ENCODE data around the gene CDH11. TPM values are rescaled to one million over a fixed set of nuclear protein-coding genes. Genes with fewer than 3 reads are reported as not detected.

CDH11 gene
- total and polyA plus RNA-seq, 2 donors (not counting 1 experiment from before 2014, with no cell fraction given): not detected

GRCh38 chr16:64926476-64926875 is 195.4 kb downstream of the CDH11 start:
- Histone ChIP-seq H3K4me1 (ENCODE audit: control insufficient read depth in 2 of 2, insufficient read depth in 2 of 2, low read length in 2 of 2) (no peaks in the 10 kb centered on the region), H3K9me3 (ENCODE audit: control extremely low read depth in 1 of 3, control insufficient read depth in 2 of 3, insufficient read depth in 1 of 3, low read length in 2 of 3) (peaks cover 0 to 3% (median 0%) of the 10 kb centered on the region in 3 donors), H3K4me3 (ENCODE audit: control extremely low read depth in 1 of 5, extremely low read depth in 1 of 5, insufficient read depth in 1 of 5, low read depth in 2 of 5, low read length in 4 of 5) (no peak overlapping the region), H2AFZ (ENCODE audit: insufficient read depth, low read depth, low read length, poor library complexity, severe bottlenecking) (no peak overlapping the region), H3K79me2 (ENCODE audit: control insufficient read depth, insufficient read depth, low read length) (no peaks in the 10 kb centered on the region), H3K27ac (ENCODE audit: low read length in 2 of 2) (no peak overlapping the region), H3K9ac (ENCODE audit: low read length) (no peak overlapping the region), H4K20me1 (ENCODE audit: control insufficient read depth, insufficient read depth, low read length, poor library complexity, severe bottlenecking) (no peaks in the 10 kb centered on the region), H3K4me2 (replicated peaks; ENCODE audit: low read depth, low read length, poor library complexity, severe bottlenecking) (no peak overlapping the region), H3K27me3 (replicated peaks in 1 of 4; ENCODE audit: control extremely low read depth in 1 of 4, control insufficient read depth in 3 of 4, insufficient read depth in 4 of 4, low read length in 3 of 4) (no peaks in the 10 kb centered on the region), H3K36me3 (replicated peaks in 1 of 2; ENCODE audit: control extremely low read depth in 1 of 2, control insufficient read depth in 1 of 2, extremely low read depth in 1 of 2, insufficient read depth in 2 of 2, low read length in 1 of 2) (no peaks in the 10 kb centered on the region)
- ATAC-seq (ENCODE audit: low read depth) (no peak), DNase-seq (no peak)
- no peaks in the 10 kb centered on the region for H3K4me1 Mint-ChIP-seq
- peaks cover 14% of the 10 kb centered on the region for H3K9me3 Mint-ChIP-seq (ENCODE audit: insufficient read depth)
- intact Hi-C loops (cut with micrococcal nuclease): no loop called here
- TF ChIP-seq EZH2 (IDR thresholded peaks at IDR 0.05; ENCODE audit: borderline replicate concordance, insufficient read depth, low read depth, low read length, poor library complexity, severe bottlenecking): no peak
- TF ChIP-seq, protein P1, sequence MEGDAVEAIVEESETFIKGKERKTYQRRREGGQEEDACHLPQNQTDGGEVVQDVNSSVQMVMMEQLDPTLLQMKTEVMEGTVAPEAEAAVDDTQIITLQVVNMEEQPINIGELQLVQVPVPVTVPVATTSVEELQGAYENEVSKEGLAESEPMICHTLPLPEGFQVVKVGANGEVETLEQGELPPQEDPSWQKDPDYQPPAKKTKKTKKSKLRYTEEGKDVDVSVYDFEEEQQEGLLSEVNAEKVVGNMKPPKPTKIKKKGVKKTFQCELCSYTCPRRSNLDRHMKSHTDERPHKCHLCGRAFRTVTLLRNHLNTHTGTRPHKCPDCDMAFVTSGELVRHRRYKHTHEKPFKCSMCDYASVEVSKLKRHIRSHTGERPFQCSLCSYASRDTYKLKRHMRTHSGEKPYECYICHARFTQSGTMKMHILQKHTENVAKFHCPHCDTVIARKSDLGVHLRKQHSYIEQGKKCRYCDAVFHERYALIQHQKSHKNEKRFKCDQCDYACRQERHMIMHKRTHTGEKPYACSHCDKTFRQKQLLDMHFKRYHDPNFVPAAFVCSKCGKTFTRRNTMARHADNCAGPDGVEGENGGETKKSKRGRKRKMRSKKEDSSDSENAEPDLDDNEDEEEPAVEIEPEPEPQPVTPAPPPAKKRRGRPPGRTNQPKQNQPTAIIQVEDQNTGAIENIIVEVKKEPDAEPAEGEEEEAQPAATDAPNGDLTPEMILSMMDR (IDR thresholded peaks at IDR 0.05): no peak
- CTCF ChIA-PET: no interaction called here
- no peak overlapping the region for H3K27ac Mint-ChIP-seq
- H3K4me3 Mint-ChIP-seq: no peak overlapping the region
- H3K27me3 Mint-ChIP-seq: no peaks in the 10 kb centered on the region
- POLR2A ChIA-PET: no interaction called here
- 86% methylated on average over 4 of the region's 4 CpGs for WGBS (ENCODE audit: insufficient coverage)

DNA sequence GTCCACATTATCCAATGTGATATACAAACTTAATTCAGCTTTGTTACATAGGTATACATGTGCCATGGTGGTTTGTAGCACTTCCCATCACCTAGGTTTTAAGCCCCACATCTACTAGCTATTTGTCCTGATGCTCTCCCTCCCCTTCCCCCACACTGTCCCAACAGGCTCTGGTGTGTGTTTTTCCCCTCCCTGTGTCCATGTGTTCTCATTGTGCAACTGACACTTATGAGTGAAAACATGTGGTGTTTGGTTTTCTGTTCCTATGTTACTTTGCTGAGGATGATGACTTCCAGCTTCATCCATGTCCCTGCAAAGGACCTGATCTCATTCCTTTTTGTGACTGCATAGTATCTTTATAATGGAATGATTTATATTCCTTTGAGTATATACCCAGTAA is 196.7 kb downstream of the CDH11 start:
- Histone ChIP-seq H2AFZ (ENCODE audit: insufficient read depth, low read depth, low read length, poor library complexity, severe bottlenecking) (no peak overlapping the region), H3K36me3 (replicated peaks in 1 of 2; ENCODE audit: control extremely low read depth in 1 of 2, control insufficient read depth in 1 of 2, extremely low read depth in 1 of 2, insufficient read depth in 2 of 2, low read length in 1 of 2) (no peaks in the 10 kb centered on the region), H3K27me3 (replicated peaks in 1 of 4; ENCODE audit: control extremely low read depth in 1 of 4, control insufficient read depth in 3 of 4, insufficient read depth in 4 of 4, low read length in 3 of 4) (no peaks in the 10 kb centered on the region), H3K79me2 (ENCODE audit: control insufficient read depth, insufficient read depth, low read length) (no peaks in the 10 kb centered on the region), H3K9me3 (ENCODE audit: control extremely low read depth in 1 of 3, control insufficient read depth in 2 of 3, insufficient read depth in 1 of 3, low read length in 2 of 3) (peaks cover 0 to 3% (median 0%) of the 10 kb centered on the region in 3 donors), H4K20me1 (ENCODE audit: control insufficient read depth, insufficient read depth, low read length, poor library complexity, severe bottlenecking) (no peaks in the 10 kb centered on the region), H3K4me1 (ENCODE audit: control insufficient read depth in 2 of 2, insufficient read depth in 2 of 2, low read length in 2 of 2) (no peaks in the 10 kb centered on the region), H3K9ac (ENCODE audit: low read length) (no peak overlapping the region), H3K27ac (ENCODE audit: low read length in 2 of 2) (no peak overlapping the region), H3K4me2 (replicated peaks; ENCODE audit: low read depth, low read length, poor library complexity, severe bottlenecking) (no peak overlapping the region), H3K4me3 (ENCODE audit: control extremely low read depth in 1 of 5, extremely low read depth in 1 of 5, insufficient read depth in 1 of 5, low read depth in 2 of 5, low read length in 4 of 5) (no peak overlapping the region)
- H3K9me3 Mint-ChIP-seq (ENCODE audit: insufficient read depth): peaks cover 13% of the 10 kb centered on the region
- H3K27me3 Mint-ChIP-seq: no peaks in the 10 kb centered on the region
- no peak overlapping the region for H3K27ac Mint-ChIP-seq
- DNase-seq: no peak
- ATAC-seq (ENCODE audit: low read depth): no peak
- POLR2A ChIA-PET: no interaction called here
- CTCF ChIA-PET: no interaction called here
- no peaks in the 10 kb centered on the region for H3K4me1 Mint-ChIP-seq
- H3K4me3 Mint-ChIP-seq: no peak overlapping the region
- intact Hi-C loops (cut with micrococcal nuclease): no loop called here
- no peak for TF ChIP-seq EZH2 (IDR thresholded peaks at IDR 0.05; ENCODE audit: borderline replicate concordance, insufficient read depth, low read depth, low read length, poor library complexity, severe bottlenecking)
- TF ChIP-seq, protein P1 (IDR thresholded peaks at IDR 0.05): no peak

All from B cell (primary cell).